ENCODE results near the gene LENEP.

The LENEP gene

GRCh38 chr1:154998818-154999570 is 5.6 kb downstream of the LENEP start:
- DNase-seq (ENCODE audit: low read depth), result no peak

DNA sequence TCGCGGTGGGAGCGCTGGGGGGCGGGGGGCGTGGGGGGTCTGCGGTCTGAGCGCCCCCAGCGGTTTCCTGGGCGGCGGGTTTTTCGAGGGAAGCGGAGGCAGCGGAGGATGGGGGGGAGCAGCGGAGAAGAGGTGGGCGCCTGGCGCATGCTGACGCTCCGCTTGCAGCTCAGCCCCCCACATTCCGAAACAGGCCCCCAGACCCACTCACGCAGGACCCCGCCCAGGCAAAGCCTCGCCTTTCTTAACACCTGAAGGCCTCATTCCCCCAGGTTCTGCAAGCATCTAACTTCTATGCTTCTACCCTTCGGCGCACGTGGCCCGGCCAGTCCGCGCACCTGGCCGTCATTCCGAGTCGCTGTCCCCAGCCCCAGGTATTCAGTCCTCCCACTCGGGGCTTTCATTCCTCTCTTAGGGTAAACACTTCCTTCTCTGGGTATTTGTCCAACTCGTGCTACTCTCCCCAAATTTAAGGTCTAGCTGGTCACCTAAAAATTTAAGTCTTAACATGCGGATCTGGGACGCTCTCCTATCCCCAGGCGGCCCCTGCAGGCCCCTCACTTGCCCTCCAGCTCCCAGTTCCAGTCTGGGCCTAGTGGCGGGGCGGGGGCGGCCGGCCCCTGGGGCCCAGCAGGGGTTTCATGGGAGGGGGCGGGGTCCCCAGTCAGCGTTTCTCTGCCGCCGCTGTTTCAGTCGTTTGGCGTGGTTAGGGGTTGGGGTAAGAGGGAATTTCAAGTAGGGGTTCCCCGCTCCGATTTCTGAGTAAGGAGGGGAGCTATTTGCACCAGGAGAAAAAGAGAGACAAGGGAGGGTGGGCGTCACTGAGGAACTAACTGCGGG is 6.4 kb downstream of the LENEP start:
- no peak for DNase-seq (ENCODE audit: low read depth)

- DNase-seq (ENCODE audit: low read depth), result no peak
These were observed 7.0 kb downstream of the LENEP start for GRCh38 chr1:155000411-155000725.

DNA sequence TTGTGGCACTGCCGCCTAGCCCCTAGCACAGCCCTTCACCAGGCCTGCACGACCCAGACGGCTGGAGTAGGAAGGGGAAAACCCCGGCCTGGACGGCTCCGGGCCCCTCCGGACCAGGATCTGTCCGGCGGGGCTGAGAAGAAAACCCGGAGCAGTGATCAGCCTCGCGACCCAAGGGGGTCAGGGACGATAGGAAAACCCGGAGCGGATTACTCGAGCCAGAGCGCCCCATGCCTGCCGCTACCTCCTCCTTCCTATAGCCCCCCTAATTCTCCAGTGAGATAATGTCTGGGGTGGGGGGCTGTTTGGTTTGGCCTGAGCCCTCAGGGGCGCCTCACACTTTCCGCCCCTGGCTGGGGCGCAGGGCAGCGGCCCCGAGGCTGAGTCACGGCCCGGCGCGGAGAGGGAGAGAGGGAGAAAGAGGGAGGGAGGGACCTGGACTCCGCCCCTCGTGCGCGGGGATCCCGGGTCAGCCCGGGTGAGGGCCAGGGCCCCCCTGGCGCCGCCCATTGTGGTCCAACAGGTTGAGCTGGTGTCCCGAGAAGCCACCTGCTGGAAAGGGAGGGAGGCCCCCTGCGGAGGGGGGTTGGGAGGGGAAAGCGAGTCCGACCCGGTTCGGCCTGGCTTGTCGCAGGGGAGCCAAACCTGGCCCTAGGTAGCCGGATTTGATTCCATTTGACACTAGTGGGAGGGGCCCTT is 7.5 kb downstream of the LENEP start:
- DNase-seq (ENCODE audit: low read depth), result peak; percentile 55

DNA sequence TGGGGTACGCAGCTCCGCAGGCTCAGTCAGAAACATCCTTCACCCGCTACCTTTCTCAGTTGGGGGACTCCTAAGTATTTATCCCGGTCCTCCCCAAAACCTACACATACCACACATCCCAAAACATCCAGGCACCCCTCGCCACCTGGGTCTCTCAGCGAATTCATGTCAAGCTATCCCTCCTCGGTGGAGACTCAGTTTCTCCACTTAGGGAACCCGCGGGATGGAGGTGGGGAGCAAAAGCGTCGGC is 8.0 kb downstream of the LENEP start:
- no peak for DNase-seq (ENCODE audit: low read depth)

GRCh38 chr1:155001675-155002463 is 8.5 kb downstream of the LENEP start:
- DNase-seq (ENCODE audit: low read depth), result peak; percentile 98

- no peak for DNase-seq (ENCODE audit: low read depth)
These were observed 9.3 kb downstream of the LENEP start, which contains the start of gene ZBTB7B for GRCh38 chr1:155002464-155003226. ZBTB7B (plus strand) TSS chr1:155002802; CDS start chr1:155014661, 11,859 bp downstream.

GRCh38 chr1:155003227-155003765 is 9.9 kb downstream of the LENEP start:
- no peak for DNase-seq (ENCODE audit: low read depth)

DNA sequence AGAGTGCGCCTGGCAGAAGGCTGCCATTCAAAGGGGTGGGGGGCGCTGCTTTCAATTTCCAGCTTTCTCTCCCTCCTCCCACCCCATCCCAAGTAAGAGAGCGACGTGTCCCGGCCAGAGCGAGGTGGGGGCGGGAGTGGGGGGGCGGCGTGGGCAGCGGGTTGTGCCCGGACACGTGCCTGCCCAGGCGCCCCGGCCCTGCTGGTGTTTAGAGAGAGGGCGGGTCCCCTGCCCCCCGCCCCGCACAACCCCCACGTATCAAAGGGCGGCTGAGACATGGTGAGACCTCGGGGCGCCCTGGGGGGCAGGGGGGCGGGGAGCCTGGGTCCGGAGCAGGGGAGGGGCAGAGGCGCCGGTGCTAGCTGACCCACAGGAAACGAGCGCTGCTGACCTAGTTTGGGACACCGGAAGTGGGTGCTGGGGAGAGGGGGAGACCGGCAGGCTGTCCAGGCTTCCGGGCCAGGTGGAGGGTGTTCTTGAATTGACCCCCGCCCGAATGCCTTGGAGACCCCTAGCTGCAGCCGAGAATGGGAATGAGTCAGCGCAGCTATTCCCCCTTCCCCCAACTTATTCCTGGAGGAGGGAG is 10.5 kb downstream of the LENEP start:
- no peak for DNase-seq (ENCODE audit: low read depth)

- no peak for DNase-seq (ENCODE audit: low read depth)
These were observed 11.1 kb downstream of the LENEP start for GRCh38 chr1:155004352-155005075.

- DNase-seq (ENCODE audit: low read depth), result no peak
These were observed 12.0 kb downstream of the LENEP start for GRCh38 chr1:155005076-155006011.

DNA sequence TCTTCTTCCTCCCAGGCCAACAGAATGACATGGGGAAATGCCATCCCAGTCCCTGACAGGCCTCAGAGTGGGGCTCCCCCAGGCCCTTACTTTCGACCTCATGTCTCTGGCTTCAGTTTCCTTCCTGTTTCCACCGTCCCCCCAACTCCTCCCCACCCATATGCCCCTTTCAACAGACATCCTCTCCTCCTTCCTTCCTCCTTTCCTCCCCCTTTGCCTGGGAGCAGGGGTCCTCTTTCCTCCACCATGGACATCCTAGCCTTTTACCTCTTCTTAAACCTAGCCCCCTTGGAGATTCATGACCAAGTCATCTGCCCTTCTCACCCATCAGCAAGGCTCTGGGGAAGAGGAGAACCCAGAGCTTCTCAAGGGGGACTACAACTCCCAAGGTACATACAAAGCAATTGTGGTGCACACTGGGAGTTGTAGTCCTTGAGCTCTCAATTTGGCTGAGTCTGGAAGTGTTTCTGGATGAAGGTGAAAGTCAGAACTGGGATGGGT is 13.3 kb downstream of the LENEP start:
- DNase-seq (ENCODE audit: low read depth), result no peak

DNA sequence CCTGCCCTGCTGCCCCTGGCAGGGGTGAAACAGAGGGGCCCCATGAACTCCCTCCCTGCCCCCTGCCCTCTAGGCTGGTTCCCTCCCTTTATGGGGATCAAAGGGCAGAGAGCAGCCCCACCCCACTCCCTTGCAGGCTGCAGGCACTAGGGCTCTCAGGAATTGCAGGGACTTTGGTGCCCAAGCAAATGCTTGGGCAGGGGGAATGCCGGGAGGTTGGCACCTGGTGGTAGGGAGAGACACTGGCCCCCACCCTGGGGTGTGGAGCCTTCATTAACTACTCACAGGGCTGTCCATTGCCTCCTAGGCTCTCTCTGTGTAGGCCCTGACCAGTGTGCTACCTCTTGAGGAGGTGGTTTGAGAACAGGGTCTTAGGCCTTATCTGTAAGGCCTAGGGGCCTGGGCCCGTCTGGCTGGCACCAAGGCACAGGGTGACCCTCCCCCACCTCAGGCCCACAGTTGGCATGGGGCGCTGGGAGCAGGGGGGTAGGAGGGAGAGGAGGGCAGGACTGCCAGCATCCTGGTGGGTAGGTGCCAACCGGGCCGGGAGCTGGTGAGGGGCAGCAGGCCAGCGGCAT is 14.0 kb downstream of the LENEP start:
- no peak for DNase-seq (ENCODE audit: low read depth)

DNA sequence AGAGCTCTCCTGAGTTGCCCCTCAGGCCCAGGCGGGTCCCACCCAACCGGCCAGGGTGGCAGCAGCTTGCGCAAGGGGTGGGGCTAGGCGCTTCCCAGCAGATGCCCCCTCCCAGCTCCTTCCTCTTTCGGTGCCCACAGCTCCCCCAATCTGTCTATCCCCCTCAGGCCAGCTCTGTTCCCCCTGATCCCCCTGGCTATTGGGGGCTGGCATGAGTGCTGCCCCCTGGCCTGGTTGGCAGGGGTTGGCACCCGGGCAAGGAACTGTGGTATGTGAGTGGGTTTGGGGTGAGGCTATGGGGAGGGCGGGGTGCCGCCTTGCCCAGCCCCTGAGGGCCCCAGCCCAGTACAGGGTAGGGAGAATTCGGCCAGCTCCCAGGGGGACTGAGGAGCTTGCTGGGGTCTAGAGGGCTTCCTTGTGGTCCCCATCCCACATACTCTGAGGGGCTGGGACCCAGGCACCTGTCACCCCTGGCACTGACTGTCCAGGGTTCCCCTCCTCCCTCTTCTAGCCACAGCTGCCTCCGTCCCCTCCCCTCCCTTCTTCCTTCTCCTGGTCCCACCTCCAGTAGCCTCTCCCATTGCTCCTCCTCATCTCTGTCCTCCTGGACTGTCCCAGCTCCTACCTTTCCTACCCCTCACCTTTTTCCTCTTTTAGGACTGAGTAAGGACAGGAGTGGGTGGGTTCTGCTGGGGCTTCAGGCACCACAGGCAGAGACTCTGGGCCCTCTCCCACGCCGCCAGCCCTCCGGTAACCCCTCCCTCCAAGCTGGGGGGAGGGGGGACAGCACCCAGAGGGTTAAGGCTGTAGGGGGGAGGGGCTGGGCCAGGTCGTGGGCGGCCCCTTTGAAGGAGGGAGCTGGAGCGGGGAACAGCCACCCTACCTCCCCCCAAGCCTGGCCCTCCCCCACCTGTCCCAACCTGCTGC is 14.9 kb downstream of the LENEP start:
- no peak for DNase-seq (ENCODE audit: low read depth)

- DNase-seq (ENCODE audit: low read depth), result no peak
These were observed 15.9 kb downstream of the LENEP start for GRCh38 chr1:155009221-155009711.

- no peak for DNase-seq (ENCODE audit: low read depth)
These were observed 16.4 kb downstream of the LENEP start for GRCh38 chr1:155009742-155010141.
